Stimulated activated CD8-positive, alpha-beta memory T cell treated with anti-CD3 and anti-CD28 coated beads, Interleukin-12 subunit alpha, Interleukin-12 subunit beta, amount 100 ng/mL, for 24 hours (primary cell): Measurements from ENCODE around the gene PCYT1A.
"Not testable (repeated sequence)": the region's sequence is repeated elsewhere in the genome, so short reads cannot be mapped to it uniquely, and the experiment has no call there.

Experiments
- DNase-seq: peaks from one replicate; pipeline ENCODE4 v3.0.0-alpha.2; 2020; ENCODE audit errors: extremely low read depth

PCYT1A gene

DNA sequence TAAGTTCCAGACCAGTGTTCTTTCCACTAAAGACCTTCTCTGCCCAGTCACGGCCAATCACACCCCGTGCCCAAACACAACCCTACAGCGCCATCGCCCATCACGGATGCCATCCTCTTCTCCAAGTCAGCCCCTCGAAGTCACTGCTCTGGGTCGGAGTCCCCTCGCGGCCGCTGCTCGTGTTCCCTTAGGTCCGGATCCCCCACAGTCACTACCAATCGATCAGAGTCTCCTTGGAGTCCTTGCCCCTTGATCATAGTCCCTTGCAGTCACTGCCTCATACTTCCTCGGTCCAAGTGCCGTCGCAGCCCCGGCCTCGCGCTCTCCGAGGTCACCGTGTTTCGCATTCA is 461 bp downstream of the PCYT1A start:
- peak; percentile 5 for DNase-seq

DNA sequence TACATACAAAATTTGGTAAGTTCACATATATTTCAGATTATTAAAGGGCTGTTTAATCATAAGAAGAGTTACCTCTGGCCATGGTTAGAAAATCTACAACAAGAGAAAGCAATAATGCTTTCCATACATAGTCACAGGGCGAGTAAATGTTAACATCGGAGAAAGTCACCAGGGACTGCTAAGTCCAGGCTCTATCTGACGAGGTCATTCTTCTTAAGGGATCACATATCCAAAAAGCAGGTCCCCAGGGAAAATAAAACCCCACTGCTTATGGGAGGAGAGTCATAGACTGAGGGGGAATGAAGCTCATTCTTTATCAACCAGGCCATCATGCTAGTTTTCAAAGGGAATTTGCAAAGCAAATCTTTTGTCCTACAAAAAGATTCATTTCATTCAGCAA is 3.1 kb downstream of the PCYT1A start:
- no peak for DNase-seq

DNA sequence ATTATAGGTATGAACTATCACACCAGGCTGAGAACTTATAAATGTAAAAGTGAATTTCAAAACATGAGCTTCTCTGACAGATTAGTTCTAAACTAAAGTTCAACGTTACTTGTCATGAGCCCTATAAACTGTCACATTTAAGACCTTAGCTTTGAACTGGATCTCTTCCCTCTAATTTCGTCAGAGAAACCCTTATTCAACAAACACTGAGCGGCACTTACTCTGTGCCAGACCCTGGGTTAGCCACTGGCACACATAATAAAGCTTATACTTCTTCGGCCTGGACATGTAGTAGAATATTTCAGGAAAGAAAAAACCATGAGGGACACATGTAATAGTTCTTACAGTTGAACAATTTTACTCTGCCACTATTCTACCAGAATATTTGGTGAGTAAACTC is 5.6 kb downstream of the PCYT1A start:
- no peak for DNase-seq

DNA sequence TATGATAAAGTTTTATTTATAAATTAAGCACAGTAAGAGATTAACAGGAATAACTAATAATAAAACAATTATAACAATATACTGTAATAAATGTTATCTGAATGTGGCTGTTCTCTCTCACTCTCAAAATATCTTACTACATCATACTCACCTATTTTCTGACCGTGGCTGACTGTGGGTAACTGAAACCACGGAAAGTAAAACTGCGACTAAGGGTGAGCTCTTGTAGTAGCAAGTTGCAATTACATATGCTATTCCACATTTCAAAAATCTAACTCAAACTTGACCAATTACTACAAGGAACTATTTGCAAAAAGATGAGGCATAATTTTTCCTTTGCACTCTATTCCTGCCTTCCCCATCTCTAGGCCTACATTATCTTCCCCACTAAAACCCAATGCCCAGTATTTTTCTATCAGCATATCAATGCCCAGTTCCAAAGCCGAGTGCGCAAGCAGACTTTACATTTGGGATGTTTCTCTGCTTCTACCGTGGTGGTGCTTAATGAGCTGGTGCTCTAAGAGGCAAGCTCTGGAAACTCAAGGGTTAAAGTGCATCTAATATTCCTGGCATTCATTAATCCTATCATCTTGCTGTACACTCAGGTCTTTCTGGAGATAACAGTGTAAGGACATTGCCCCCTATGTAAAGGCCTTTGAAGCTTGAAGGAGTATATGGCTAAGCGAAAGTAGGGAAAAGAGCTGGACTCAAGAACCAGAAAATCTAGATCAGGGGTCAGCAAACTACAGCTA is 6.7 kb downstream of the PCYT1A start:
- no peak for DNase-seq

DNA sequence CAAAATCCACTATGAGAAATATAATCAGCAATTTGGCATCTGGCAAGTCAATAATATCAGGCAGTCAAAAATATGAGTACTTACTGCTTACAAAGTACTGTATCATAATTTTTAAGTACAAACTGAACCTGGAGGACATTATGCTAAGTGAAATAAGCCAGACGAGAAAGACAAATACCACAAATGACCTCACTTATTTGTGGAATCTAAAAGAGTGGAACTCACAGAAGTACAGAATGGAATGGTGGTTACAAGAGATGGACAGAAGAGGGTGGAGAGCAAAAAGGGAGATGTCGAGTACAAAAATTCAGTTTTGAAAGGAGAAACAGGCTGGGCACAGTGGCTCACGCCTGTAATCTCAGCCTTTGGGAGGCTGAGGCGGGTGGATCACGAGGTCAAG is 12.4 kb downstream of the PCYT1A start:
- DNase-seq: no peak

DNA sequence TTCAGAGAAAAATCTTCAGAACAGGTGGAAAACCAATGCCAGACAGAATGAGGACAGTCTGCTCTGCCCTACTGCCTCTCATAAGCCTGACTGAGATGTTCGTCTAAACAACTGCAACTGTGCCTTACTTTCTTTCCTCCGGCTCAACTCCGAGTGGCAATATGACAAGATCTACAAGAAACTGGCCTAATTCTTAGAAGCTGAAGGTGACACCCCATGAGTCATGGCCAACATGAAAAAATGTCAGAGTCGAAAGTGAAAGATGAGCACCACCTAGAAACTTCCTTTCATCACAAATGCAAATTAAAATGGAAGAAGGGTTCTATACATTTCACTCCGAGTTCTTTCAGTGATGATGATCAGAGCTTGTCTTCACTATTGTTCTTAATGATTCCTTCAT is 12.9 kb downstream of the PCYT1A start:
- peak; percentile 12 for DNase-seq

DNA sequence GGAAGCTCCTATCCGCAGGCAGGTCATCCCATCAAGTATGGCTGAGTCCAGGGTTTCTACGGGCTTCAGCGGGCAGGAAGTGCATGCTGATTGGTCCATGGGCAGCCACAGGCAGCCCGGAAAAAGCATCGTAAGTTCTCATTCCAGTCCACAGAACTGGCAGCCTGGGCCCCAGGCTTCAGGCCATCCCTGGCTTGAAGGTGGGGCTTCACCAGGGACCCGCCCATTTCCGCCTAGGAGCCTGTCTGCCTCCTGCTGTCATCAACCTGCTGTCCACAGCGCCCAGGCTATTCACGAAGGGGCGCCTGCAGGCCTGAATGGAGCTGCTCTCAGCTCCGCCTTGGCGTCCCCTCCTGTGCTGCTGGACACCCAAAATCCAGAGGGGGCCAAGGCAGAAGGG is 13.9 kb downstream of the PCYT1A start:
- DNase-seq: no peak

DNA sequence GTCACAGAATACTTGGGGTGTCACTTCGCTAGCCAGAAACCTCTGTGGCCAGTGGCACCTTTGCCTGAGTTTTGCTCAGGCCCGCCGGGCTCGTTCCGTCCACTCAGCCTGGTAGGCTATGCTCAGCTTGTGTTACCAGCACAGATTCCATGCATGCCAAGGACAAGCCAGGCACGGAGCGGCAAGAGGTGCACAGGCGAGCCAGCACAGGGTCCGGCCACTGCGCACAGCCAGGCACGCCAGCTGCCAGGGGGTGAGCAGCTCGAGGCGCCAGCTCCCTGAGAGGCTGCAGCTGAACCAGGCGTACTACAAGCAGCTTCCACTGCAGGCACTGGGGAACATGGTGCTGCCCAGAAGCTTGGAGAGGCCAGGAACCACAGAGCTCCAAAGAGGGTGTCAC is 14.7 kb downstream of the PCYT1A start:
- DNase-seq: no peak

DNA sequence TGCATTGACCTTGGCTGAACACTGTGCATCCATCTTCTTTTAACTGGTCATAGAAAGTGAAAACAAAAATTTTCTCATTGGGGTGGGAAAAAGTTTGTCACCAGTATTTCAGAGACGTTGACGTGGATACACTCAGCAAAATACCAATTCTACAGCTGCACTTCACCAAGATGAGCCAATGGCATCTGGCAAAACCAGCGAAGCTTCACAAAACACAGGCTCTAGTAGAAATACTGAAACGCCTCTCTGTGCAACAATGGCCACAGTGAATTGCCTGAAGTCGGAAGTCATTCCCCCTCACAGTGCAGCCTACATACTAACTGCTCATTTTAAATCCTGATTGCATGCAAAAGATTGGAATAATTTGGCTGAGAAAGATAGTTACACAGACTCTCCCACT is 17.0 kb downstream of the PCYT1A start:
- no peak for DNase-seq

DNA sequence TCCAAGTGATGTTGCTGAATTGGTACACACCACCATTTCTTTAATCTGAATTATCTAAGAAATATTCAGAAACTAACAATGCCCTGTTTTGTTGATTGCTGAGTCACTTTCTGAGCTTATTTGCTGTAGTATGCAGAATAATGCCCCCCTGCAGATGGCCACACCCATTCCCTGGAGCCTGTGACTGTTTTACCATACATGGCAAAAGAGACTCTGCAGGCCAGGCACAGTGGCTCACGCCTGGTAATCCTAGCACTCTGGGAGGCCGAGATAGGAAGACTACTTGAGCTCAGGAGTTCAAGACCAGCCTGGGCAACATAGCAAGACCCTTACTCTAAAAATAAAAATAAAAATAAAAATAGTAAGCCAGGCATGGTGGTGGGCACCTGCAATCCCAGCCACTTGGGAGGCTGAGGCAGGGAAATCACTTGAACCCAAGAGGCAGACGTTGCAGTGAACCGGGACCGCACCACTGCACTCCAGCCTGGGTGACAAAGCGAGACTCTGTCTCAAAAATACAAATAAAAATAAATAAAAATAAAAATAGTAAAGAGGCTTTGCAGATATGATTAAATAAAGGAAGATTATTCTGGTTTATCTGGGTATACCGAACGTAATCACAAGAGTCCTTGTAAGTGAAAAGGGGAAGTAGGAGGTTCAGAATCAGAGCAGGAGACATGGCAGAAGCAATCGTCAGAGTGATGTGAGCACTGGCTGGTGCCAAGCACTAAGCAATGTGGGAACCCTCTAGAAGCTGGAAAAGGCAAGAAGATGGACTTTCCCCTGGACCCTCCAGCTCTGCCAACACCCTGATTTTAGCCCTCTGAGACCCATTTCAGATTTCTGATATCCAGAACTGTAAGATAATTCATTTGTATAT is 19.0 kb downstream of the PCYT1A start:
- no peak for DNase-seq

DNA sequence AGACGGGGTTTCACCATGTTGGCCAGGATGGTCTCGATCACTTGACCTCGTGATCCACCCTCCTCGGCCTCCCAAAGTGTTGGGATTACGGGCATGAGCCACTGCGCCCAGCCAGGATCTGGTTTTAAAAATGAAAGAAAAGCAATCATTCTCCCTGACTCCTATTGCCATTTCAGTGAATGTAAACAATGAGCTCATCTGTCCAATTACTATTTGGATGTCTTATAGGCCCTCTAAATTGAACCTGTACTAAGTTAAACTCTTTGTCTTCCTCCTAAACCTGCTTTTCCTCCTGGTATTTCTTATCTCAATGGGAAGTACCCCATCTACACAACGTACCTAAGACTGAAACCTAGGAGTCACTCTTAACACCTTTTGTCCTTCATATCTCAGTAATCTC is 23.7 kb downstream of the PCYT1A start:
- no peak for DNase-seq

DNA sequence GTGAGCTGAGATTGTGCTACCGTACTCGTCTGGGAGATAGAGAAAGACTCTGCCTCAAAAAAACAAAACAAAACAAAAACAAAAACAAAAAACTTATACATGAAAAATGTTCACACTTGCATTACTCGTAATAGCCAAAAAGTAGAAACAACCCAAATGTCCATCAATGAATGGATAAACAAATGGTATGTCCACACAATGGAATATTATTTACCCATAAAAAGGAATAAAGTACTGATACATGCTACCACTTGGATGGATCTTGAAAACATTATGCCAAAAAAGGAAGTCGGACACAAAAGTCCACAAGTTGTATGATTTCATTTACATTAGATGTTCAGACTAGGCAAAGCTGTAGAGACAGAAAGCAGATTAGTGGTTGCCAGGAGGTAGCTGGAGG is 26.7 kb downstream of the PCYT1A start:
- DNase-seq: no peak

DNA sequence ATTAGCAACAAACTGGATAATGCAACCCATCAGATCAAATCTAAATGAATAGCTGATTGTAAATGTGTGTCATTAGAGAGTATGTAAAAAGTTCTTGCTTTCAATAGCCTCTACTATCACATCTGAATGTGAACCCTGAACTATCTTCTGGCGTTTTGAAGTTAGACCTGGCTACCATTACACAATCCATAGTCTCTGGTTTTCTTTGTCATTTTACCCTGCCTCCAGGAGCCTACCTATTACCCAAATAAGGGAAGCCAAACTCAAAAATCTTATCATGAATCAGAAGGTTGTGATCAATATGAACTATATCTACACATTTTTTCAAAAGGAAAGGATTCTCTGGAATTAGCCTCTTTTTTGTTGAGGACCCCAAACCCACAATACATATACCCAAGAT is 31.8 kb downstream of the PCYT1A start:
- no peak for DNase-seq

DNA sequence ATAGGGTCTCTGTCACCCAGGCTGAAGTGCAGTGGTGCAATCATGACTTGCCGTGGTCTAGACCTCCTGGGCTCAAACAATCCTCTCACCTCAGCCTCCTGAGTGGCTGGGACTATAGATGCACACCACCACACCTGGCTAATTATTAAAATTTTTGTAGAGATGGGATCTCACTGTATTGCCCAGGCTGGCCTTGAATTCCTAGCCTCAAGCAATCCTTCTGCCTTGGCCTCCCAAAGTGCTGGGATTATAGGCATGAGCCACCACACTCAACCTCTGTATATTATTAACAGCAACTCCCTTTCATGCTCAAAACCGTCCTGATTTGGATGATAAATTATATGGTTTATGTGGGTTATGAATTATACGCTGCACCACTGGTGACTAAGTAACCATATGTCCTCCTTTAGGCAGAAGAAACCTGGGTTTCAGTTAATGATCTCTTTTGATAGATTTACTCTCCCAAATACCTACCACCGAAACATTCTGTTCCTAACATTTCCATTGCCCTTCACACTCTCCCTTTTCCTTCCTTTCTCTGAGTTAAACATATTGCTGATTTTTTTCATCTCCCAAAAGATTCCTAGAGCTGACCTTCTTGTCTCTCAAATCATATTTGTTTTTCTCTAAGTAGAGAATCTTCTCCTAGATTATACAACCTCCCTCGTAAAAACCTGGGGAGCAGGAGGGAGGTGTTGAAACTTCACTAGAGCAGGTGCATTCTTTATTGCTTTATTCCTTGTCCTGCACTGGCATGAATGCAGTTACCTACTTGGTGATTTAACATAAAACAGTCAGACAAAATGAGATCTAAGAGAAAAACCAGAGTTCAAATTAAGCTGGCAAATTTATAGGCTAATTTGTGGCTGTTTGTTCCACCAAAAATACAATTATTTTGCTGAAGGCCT is 32.9 kb downstream of the PCYT1A start:
- no peak for DNase-seq

DNA sequence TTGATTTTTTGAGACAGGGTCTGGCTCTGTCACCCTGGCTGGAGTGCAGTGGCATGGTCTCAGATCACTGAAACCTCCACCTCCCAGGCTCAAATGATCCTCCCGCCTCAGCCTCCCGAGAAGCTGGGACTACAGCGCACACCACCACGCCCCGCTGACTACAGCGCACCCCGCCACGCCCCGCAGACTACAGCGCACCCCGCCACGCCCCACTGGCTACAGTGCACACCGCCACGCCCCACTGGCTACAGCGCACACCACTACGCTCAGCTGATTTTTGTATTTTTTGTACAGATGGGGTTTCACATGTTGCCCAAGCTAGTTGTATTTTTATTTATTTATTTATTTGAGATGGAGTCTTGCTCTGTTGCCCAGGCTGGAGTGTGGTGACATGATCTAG is 35.6 kb downstream of the PCYT1A start:
- no peak for DNase-seq

DNA sequence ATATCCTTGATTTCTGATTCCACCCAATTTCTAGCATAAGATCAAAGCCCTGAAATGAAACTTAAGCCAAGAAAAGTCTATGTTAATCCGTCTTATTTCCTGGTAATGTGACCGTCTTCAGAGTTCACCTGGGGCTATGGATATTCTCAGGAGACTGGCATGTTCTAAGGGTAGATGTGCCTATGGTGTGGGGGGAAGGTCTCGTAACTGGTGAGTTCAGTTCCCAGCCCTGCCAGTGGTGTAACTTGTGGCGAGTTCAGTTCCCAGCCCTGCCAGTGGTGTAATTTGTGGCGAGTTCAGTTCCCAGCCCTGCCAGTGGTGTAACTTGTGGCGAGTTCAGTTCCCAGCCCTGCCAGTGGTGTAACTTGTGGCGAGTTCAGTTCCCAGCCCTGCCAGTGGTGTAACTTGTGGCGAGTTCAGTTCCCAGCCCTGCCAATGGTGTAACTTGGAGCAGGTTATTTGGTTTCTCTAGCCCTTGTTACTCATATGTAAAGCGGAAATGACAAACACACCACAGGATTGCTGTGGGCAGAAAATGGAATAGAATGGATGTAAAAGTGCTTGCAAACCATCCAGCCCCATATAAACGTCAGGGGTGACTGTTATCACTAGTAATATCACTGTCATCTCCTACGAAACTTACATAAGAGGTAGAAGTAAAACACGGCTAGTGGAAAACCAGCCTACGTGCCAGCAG is 40.8 kb downstream of the PCYT1A start:
- DNase-seq: no peak

DNA sequence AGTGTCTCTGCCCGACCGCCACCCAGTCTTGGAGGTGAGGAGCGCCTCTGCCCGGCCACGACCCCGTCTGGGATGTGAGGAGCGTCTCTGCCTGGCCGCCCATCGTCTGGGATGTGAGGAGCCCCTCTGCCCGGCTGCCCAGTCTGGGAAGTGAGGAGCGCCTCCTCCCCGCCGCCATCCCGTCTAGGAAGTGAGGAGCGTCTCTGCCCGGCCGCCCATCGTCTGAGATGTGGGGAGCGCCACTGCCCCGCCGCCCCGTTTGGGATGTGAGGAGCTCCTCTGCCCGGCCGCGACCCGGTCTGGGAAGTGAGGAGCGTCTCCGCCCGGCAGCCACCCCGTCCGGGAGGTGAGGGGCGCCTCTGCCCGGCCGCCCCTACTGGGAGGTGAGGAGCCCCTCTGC is 43.4 kb downstream of the PCYT1A start:
- DNase-seq: not testable (repeated sequence)

DNA sequence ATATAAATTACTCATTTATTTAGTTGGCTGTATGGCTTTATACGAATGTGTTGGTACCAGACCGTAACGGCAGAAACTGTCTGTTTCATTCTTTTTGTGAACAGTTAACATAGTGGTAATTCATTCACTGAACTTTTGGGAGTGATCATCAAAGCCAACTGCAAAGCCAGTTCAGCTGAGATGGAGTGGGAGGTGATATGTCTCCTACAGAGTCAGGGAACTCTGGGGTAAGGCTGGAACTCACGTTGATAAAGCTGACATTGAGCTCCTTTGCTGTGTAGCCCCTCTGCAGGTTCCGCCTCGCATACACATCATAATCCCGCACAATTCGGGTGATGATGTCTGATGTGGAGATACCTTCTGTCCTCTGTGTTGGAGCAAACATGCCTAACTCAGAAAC is 45.8 kb downstream of the PCYT1A start:
- no peak for DNase-seq

DNA sequence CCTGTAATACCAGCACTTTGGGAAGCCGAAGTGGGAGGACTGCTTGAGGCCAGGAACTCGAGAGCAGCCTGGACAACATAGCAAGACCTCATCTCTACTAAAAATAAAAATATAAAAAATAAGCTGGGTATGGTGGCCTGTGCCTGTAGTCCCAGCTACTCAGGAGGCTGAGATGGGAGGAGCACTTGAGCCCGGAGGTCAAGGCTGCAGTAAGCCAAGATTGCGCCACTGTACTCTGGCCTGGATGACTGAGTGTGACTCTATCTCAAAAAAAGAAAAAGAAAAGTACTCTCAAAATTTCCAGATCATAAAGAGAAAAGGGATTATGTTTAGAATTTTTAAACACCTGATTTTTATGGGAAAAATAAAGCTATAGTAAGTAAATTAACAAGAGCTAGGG is 47.1 kb downstream of the PCYT1A start:
- DNase-seq: no peak

DNA sequence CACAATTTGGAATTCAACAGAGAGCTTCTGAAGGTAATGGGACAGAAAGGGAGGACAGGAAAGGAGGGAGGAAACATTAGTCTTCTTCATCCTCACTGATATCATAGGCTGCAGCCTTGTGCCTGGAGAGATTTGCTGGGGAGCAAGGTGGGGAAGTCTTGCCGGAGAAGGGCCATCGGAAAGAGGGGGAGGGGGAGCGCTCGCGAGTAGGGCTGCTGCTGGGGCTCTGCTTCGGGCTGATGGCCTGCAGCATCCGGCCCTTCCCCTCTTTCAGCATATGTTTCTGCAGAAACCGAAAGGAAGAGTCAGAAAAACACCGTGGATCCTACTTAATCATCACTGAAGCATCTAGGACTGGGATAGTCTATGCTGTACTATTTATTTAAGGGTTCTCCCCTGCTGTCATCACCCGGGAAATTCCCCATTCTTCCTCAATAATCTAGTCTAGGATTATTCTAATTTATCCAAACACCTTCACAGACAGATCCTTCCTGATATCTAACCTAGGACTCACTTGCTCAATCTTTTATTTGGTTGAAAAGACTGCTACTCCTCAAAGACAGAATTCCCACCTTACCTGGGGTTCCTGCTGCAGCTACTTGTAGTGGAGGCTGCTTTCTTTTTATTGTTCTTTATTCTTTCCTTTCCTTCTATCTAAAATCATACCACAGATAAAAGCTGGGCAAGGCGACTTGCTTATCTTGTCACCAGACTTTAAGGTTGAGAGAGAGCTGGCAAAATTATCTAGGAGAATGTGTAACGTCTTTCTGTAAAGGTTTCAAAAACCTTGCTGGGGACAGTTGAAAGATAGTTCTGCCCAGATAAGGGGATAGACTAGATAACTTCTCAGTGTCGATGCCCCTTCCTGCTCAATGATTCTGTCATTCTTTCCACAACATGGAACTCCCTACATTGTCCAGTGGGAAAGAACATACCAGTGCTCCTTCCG is 48.6 kb downstream of the PCYT1A start:
- DNase-seq: no peak

DNA sequence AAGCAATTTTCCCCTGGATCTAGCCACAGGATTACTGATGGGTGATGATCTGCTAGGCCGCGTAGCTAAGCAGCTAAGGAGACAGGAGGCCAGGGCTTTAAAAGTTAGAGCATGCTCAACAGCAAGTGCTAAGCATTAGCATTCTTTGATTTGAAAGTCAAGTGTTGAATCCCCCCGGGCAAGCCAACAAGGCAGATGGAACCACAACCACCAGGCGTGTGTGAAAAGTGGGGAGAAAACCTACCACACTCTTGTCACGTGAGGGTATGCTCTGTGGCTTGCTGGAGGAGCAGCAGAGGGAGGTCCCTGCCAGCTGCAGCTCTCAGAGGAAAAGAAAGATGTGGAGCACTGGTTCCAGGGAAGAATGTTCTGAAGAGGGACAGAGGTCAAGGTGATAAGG is 50.3 kb downstream of the PCYT1A start:
- no peak for DNase-seq
